Liver (tissue), 9 donors: ENCODE data around the gene TMEM53. TPM values are rescaled to one million over a fixed set of nuclear protein-coding genes. Genes with fewer than 3 reads are reported as not detected.

Experiments
- DNase-seq: peaks from one replicate; pipeline ENCODE4 v3.0.0-alpha.2; 2017; ENCODE audit warnings: low spot score
- H3K27ac ChIP-seq, 2 donors: one replicate each; pipeline ENCODE4 v1.7.0; 2013; ENCODE audit warnings: inconsistent platforms in 2 of 2, low read length in 2 of 2, control low read depth in 1 of 2, low read depth in 1 of 2, mild to moderate bottlenecking in 1 of 2
- H3K27me3 ChIP-seq, 4 donors: one replicate each; pipeline versions ENCODE4 v1.6.1 to v1.7.0; 2013; ENCODE audit warnings: low read length in 3 of 4, inconsistent platforms in 1 of 4, mild to moderate bottlenecking in 1 of 4, moderate library complexity in 1 of 4; ENCODE audit not compliant: control insufficient read depth in 4 of 4, insufficient read depth in 4 of 4
- H3K36me3 ChIP-seq, 4 donors: one replicate each; pipeline versions ENCODE4 v1.6.1 to v1.7.0; 2013; ENCODE audit warnings: low read length in 3 of 4, mild to moderate bottlenecking in 3 of 4, low read depth in 1 of 4, moderate library complexity in 1 of 4; ENCODE audit not compliant: control insufficient read depth in 4 of 4, insufficient read depth in 3 of 4
- H3K4me1 ChIP-seq, 4 donors: one replicate each; pipeline versions ENCODE4 v1.6.1 to v1.7.0; 2013; ENCODE audit warnings: low read length in 3 of 4, mild to moderate bottlenecking in 3 of 4, moderate library complexity in 1 of 4; ENCODE audit not compliant: control insufficient read depth in 4 of 4, insufficient read depth in 4 of 4
- H3K4me3 ChIP-seq, 3 donors: one replicate each; pipeline versions ENCODE4 v1.6.1 to v1.7.0; 2013; ENCODE audit warnings: low read length in 3 of 3, control low read depth in 1 of 3, low read depth in 1 of 3, mild to moderate bottlenecking in 1 of 3
- H3K9ac ChIP-seq, 2 donors: one replicate each; pipeline ENCODE4 v1.7.0; 2013; ENCODE audit warnings: low read length in 2 of 2, mild to moderate bottlenecking in 2 of 2, moderate library complexity in 2 of 2, control low read depth in 1 of 2, low read depth in 1 of 2
- H3K9me3 ChIP-seq, 4 donors: one replicate each; pipeline versions ENCODE4 v1.6.1 to v1.7.0; 2013; ENCODE audit warnings: low read length in 3 of 4; ENCODE audit not compliant: control insufficient read depth in 4 of 4
- ATF3 ChIP-seq: IDR thresholded peaks from 2 replicates; pipeline ENCODE4 v1.6.1; 2016; ENCODE audit warnings: antibody characterized with exemption
- CTCF ChIP-seq: fragments of 150-350 bp; IDR thresholded peaks from 2 replicates; pipeline ENCODE4 v1.5.1; 2017; ENCODE audit warnings: improper control_type of control experiment, low read depth, low read length; ENCODE audit not compliant: missing input control
- EGR1 ChIP-seq, 2 donors: IDR thresholded peaks; 2 replicates each; pipeline ENCODE4 v1.6.1; 2016 to 2018; ENCODE audit warnings: antibody characterized with exemption in 2 of 2, low read depth in 2 of 2
- FOXA1 ChIP-seq: IDR thresholded peaks from 2 replicates; pipeline ENCODE4 v1.6.1; 2016; ENCODE audit warnings: antibody characterized with exemption
- FOXA2 ChIP-seq: IDR thresholded peaks from 2 replicates; pipeline ENCODE4 v1.6.1; 2016; ENCODE audit warnings: antibody characterized with exemption
- GABPA ChIP-seq, 2 donors: IDR thresholded peaks in 1 of 2; conservative IDR thresholded peaks in 1 of 2; 2 replicates each; pipeline ENCODE4 v1.6.1; 2016; ENCODE audit warnings: antibody characterized with exemption in 2 of 2, mild to moderate bottlenecking in 1 of 2, moderate library complexity in 1 of 2
- HNF4A ChIP-seq, 2 donors: conservative IDR thresholded peaks; 2 replicates each; pipeline ENCODE4 v1.6.1; 2016; ENCODE audit warnings: antibody characterized with exemption in 2 of 2, mild to moderate bottlenecking in 2 of 2
- HNF4G ChIP-seq: IDR thresholded peaks from 2 replicates; pipeline ENCODE4 v1.6.1; 2016; ENCODE audit warnings: antibody characterized with exemption
- JUND ChIP-seq, 2 donors: IDR thresholded peaks; 2 replicates each; pipeline ENCODE4 v1.6.1; 2016; ENCODE audit warnings: antibody characterized with exemption in 2 of 2
- MAX ChIP-seq: IDR thresholded peaks from 2 replicates; pipeline ENCODE4 v1.6.1; 2016; ENCODE audit warnings: antibody characterized with exemption
- NR2F2 ChIP-seq: IDR thresholded peaks from 2 replicates; pipeline ENCODE4 v1.6.1; 2016; ENCODE audit warnings: antibody characterized with exemption
- RAD21 ChIP-seq, 2 donors: IDR thresholded peaks; 2 replicates each; pipeline ENCODE4 v1.6.1; 2016; ENCODE audit warnings: antibody characterized with exemption in 2 of 2, mild to moderate bottlenecking in 2 of 2
- RXRA ChIP-seq, 2 donors: IDR thresholded peaks; 2 replicates each; pipeline ENCODE4 v1.6.1; 2017 to 2018; ENCODE audit warnings: antibody characterized with exemption in 2 of 2, mild to moderate bottlenecking in 1 of 2
- SP1 ChIP-seq: IDR thresholded peaks from 2 replicates; pipeline ENCODE4 v1.6.1; 2018; ENCODE audit warnings: antibody characterized with exemption, mild to moderate bottlenecking
- TAF1 ChIP-seq: conservative IDR thresholded peaks from 2 replicates; pipeline ENCODE4 v1.6.1; 2016; ENCODE audit warnings: antibody characterized with exemption, mild to moderate bottlenecking
- YY1 ChIP-seq: IDR thresholded peaks from 2 replicates; pipeline ENCODE4 v1.6.1; 2016; ENCODE audit warnings: antibody characterized with exemption, mild to moderate bottlenecking
- ZBTB33 ChIP-seq: IDR thresholded peaks from 2 replicates; pipeline ENCODE4 v1.6.1; 2016; ENCODE audit warnings: antibody characterized with exemption
- WGBS: extraction: QIAGEN DNeasy Blood & Tissue Kit; methylation state at CpG from one replicate; pipeline ENCODE4 v1.1.7; 2013; 5-methylcytosine and 5-hydroxymethylcytosine counted together
- polyA plus RNA-seq, 2 donors: library from polyadenylated mRNA; stranded (reverse) in 1 of 2; unstranded in 1 of 2; fragments of 200-250 nt in 1 of 2; fragments of >200 nt in 1 of 2; fragmentation: Nextera tagmentation in 1 of 2; extraction: Ambion mirVana in 1 of 2; gene quantifications; one replicate each; pipeline versions ENCODE4 v1.2.1 to v1.2.3, GENCODE V29; 2013 to 2015
- total RNA-seq, 2 donors: library from RNA; depleted of rRNA; stranded (reverse); fragments of >200 nt; gene quantifications; one replicate each; pipeline ENCODE4 v1.2.3, GENCODE V29; 2014
- donor health status: healthy.
- donor health status: healthy.
- donor health status: healthy.
- donor health status: healthy.
- donor health status: healthy.

The TMEM53 gene
- total and polyA plus RNA-seq, 4 donors, result 9.9 to 89.2 (median 29.4) TPM

- WGBS, result 92% methylated on average over 6 of the region's 6 CpGs
- Histone ChIP-seq H3K27ac (no peak overlapping the region), H3K4me3 (no peak overlapping the region)
Observed at GRCh38 chr1:44613941-44614340, 60.3 kb downstream of the TMEM53 start.

GRCh38 chr1:44611866-44612265, 62.4 kb downstream of the TMEM53 start:
- no peak overlapping the region for H3K4me3 ChIP-seq
- 71% methylated on average over 4 of the region's 4 CpGs for WGBS

More at GRCh38 chr1:44613941-44614340, 60.3 kb downstream of the TMEM53 start:
- TF ChIP-seq TAF1 (no peak), FOXA2 (no peak)
- Histone ChIP-seq H3K9ac (no peak overlapping the region), H3K4me1 (peaks cover 0 to 10% (median 8%) of the 10 kb centered on the region in 4 donors), H3K27me3 (no peaks in the 10 kb centered on the region), H3K9me3 (no peaks in the 10 kb centered on the region), H3K36me3 (no peaks in the 10 kb centered on the region)
- no peak for DNase-seq

More at GRCh38 chr1:44611866-44612265, 62.4 kb downstream of the TMEM53 start:
- H3K9ac ChIP-seq, result no peak overlapping the region
- no peak for TF ChIP-seq RXRA (IDR thresholded peaks at IDR 0.05)
- no peak for TF ChIP-seq HNF4G
- TF ChIP-seq RAD21 (IDR thresholded peaks at IDR 0.05), result no peak
- no peak for TF ChIP-seq FOXA2
- no peak for TF ChIP-seq MAX
- TF ChIP-seq JUND (IDR thresholded peaks at IDR 0.05), result no peak
- TF ChIP-seq CTCF, result no peak
- no peak for TF ChIP-seq YY1
- TF ChIP-seq NR2F2, result no peak
- TF ChIP-seq ZBTB33, result no peak
- TF ChIP-seq ATF3, result no peak
- no peak for TF ChIP-seq SP1
- TF ChIP-seq EGR1 (IDR thresholded peaks at IDR 0.05; ENCODE audit: low read depth in 2 of 2), result no peak
- TF ChIP-seq GABPA (IDR thresholded peaks at IDR 0.05 in 1 of 2, conservative IDR thresholded peaks at IDR 0.05 in 1 of 2), result no peak
- no peak for TF ChIP-seq HNF4A (conservative IDR thresholded peaks at IDR 0.05)
- TF ChIP-seq FOXA1, result no peak
- H3K36me3 ChIP-seq, result no peaks in the 10 kb centered on the region
- H3K27me3 ChIP-seq, result no peaks in the 10 kb centered on the region
- DNase-seq, result no peak
- H3K4me1 ChIP-seq, result peaks cover 0 to 4% (median 3%) of the 10 kb centered on the region in 4 donors
- H3K9me3 ChIP-seq, result no peaks in the 10 kb centered on the region
- H3K27ac ChIP-seq, result no peak overlapping the region
